Neutrophil (primary cell): Measurements from ENCODE around the gene KASH5.

Experiments
- H3K27ac ChIP-seq: fragments of 200-600 bp; sonication (generic); 2 replicates; pipeline ENCODE4 v1.5.1; 2016; ENCODE audit warnings: mild to moderate bottlenecking, moderate library complexity
- H3K27me3 ChIP-seq: fragments of 200-600 bp; sonication (generic); 2 replicates; pipeline ENCODE4 v1.6.0; 2016; ENCODE audit warnings: mild to moderate bottlenecking
- H3K36me3 ChIP-seq: fragments of 200-600 bp; sonication (generic); 2 replicates; pipeline ENCODE4 v1.5.1; 2017
- H3K4me1 ChIP-seq, 2 experiments: fragments of 200-600 bp in 1 of 2; sonication (generic) in 1 of 2; 1 replicate in 1 of 2; 2 replicates in 1 of 2; pipeline versions ENCODE4 v1.5.1 to v1.6.1; 2013 to 2016; ENCODE audit warnings: low read depth in 1 of 2, low read length in 1 of 2, mild to moderate bottlenecking in 1 of 2, moderate library complexity in 1 of 2; ENCODE audit not compliant: control insufficient read depth in 1 of 2, insufficient read depth in 1 of 2
- H3K4me3 ChIP-seq, 2 experiments: fragments of 200-600 bp in 1 of 2; sonication (generic) in 1 of 2; 1 replicate in 1 of 2; 2 replicates in 1 of 2; pipeline ENCODE4 v1.5.1; 2013 to 2016; ENCODE audit warnings: low read depth in 1 of 2, low read length in 1 of 2, mild to moderate bottlenecking in 1 of 2, moderate library complexity in 1 of 2
- H3K9me3 ChIP-seq: fragments of 200-600 bp; sonication (generic); 2 replicates; pipeline ENCODE4 v1.5.1; 2016
- TF ChIP-seq, protein P1 (sequence below): fragments of 200-600 bp; sonication (generic); IDR thresholded peaks from 2 replicates; pipeline ENCODE4 v1.5.1; 2016; ENCODE audit warnings: antibody characterized with exemption

The KASH5 gene

DNA sequence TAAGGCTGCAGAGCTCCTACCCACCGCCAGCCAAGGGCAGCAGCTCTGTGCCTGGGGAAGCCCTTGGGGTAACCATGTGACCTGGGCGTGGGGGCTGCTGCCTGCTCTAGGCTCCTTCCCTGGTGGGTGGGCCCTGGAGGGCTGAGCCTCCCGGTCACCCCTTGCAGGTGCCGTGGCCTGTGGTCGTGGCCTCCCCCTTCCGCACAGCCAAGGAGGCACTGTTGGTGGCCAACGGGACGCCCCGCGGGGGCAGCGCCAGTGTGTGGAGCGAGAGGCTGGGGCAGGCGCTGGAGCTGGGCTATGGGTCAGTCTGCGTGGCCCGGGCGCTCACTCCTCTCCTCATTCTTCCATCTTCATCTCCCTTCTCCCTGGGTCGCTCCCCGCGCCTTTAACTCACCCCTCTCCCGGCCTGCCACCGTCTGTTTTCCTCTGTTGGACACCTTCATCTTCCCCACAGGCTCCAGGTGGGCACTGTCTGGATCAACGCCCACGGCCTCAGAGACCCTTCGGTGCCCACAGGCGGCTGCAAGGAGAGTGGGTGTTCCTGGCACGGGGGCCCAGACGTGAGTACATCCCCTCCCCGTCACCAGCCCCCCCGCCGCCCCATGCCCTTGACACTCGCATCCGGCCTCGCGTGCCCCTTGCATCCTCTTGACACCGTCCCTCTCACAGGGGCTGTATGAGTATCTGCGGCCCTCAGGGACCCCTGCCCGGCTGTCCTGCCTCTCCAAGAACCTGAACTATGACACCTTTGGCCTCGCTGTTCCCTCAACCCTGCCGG, 76.1 kb downstream of the KASH5 start:
- Histone ChIP-seq H3K27ac (no peak overlapping the region), H3K4me1 (no peaks in the 10 kb centered on the region), H3K4me3 (no peak overlapping the region), H3K9me3 (no peaks in the 10 kb centered on the region), H3K27me3 (no peaks in the 10 kb centered on the region), H3K36me3 (peaks cover 37% of the 10 kb centered on the region)
- TF ChIP-seq, protein P1, sequence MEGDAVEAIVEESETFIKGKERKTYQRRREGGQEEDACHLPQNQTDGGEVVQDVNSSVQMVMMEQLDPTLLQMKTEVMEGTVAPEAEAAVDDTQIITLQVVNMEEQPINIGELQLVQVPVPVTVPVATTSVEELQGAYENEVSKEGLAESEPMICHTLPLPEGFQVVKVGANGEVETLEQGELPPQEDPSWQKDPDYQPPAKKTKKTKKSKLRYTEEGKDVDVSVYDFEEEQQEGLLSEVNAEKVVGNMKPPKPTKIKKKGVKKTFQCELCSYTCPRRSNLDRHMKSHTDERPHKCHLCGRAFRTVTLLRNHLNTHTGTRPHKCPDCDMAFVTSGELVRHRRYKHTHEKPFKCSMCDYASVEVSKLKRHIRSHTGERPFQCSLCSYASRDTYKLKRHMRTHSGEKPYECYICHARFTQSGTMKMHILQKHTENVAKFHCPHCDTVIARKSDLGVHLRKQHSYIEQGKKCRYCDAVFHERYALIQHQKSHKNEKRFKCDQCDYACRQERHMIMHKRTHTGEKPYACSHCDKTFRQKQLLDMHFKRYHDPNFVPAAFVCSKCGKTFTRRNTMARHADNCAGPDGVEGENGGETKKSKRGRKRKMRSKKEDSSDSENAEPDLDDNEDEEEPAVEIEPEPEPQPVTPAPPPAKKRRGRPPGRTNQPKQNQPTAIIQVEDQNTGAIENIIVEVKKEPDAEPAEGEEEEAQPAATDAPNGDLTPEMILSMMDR: no peak

DNA sequence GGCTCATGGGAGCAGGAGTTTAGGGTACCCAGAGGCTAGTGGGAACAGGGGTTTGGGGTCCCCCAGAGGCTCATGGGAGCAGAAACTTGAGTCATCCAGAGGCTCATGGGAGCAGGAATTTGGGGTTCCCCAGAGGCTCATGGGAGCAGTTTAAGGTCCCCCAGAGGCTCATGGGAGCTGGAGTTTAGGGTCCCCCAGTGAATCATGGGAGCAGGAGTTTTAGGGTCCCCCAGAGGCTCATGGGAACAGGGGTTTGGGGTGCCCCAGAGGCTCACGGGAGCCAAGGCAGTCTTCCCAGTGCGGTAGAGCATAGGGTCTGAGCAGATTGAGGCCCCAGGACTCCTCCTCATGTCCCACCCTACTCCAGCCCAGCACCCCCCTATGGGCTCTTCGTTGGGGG, 77.3 kb downstream of the KASH5 start:
- Histone ChIP-seq H3K27ac (no peak overlapping the region), H3K27me3 (no peaks in the 10 kb centered on the region), H3K4me1 (peaks cover 0 to 4% of the 10 kb centered on the region in 2 experiments), H3K4me3 (no peak overlapping the region), H3K36me3 (peaks cover 30% of the 10 kb centered on the region), H3K9me3 (no peaks in the 10 kb centered on the region)
- TF ChIP-seq, protein P1: no peak
